ENCODE results near the gene DOCK10. TPM values are rescaled to one million over a fixed set of nuclear protein-coding genes. Genes with fewer than 3 reads are reported as not detected.

The DOCK10 gene
- total RNA-seq, 2 experiments from 2014 or later = 123 to 137 TPM

Small RNA genes lying within 50 kb of the gene (microRNA-seq; reads per million reads assigned to microRNA genes)
- not detected for gene MIR4439 (ENCODE audit: borderline microRNAs expressed, borderline replicate concordance)

Measured in activated naive CD4-positive, alpha-beta T cell treated with anti-CD3 and anti-CD28 coated beads for 36 hours (primary cell).